HepG2 (cell line): ENCODE measurements around the gene ANKMY2. TPM values are rescaled to one million over a fixed set of nuclear protein-coding genes. Genes with fewer than 3 reads are reported as not detected.

Experiments
- ATAC-seq: fragments of 200-7000 bp; cut with Tn5 transposase; 3 replicates; pipeline ENCODE4 v1.9.1; 2020; ENCODE audit warnings: mild to moderate bottlenecking, moderate library complexity
- BruUV-seq: library from RNA; stranded (reverse); fragments of 400-500 nt; replicated peaks from 2 replicates; lab custom pipeline; 2021; lab: Mats Ljungman, UMichigan
- CTCF ChIA-PET: fragments of 300-600 bp; formaldehyde crosslinking; extraction: SDS; loops from one replicate; lab custom pipeline; 2021; ENCODE audit warnings: low total read pairs, inconsistent platforms, low intra/inter-chr PET ratio; lab: Yijun Ruan, JAX
- POLR2A ChIA-PET: fragments of 350-600 bp; sonication (Branson Sonifier 250); formaldehyde crosslinking; loops from one replicate; lab custom pipeline; 2020; ENCODE audit warnings: antibody characterized with exemption, inconsistent platforms; lab: Yijun Ruan, JAX
- DNase-seq: peaks from one replicate; pipeline ENCODE4 v3.0.0-alpha.2; 2015; ENCODE audit warnings: low spot score
- FAIRE-seq: peaks from 3 replicates; lab custom pipeline; 2011; peaks lifted over from hg19 to GRCh38; lab: Jason Lieb, UNC
- H2AFZ ChIP-seq: one replicate; pipeline ENCODE4 v1.6.1; 2011; ENCODE audit warnings: low read length, inconsistent platforms
- H3K27ac ChIP-seq: fragments of 300-600 bp; 3 replicates; pipeline ENCODE4 v1.8.0; 2011; ENCODE audit warnings: mixed run types, mild to moderate bottlenecking, mixed read lengths, low read length, inconsistent platforms; ENCODE audit not compliant: insufficient read depth; ENCODE audit errors: extremely low read length
- H3K27me3 ChIP-seq, 2 experiments: fragments of 200-600 bp in 1 of 2; 2 replicates in 1 of 2; 3 replicates in 1 of 2; pipeline versions ENCODE4 v1.6.0 to v1.8.0; 2011; ENCODE audit warnings: low read length in 2 of 2, mild to moderate bottlenecking in 2 of 2, moderate library complexity in 2 of 2, inconsistent platforms in 1 of 2; ENCODE audit not compliant: insufficient read depth in 2 of 2, control insufficient read depth in 1 of 2
- H3K36me3 ChIP-seq, 2 experiments: fragments of 200-600 bp in 1 of 2; replicated peaks in 1 of 2; 2 replicates in 1 of 2; 3 replicates in 1 of 2; pipeline versions ENCODE4 v1.5.1 to v1.8.0; 2011; ENCODE audit warnings: low read length in 2 of 2, inconsistent platforms in 1 of 2; ENCODE audit not compliant: insufficient read depth in 2 of 2, control insufficient read depth in 1 of 2
- H3K4me1 ChIP-seq: 2 replicates; pipeline ENCODE4 v1.5.1; 2012; ENCODE audit warnings: low read length, inconsistent platforms; ENCODE audit not compliant: insufficient read depth
- H3K4me2 ChIP-seq: 2 replicates; pipeline ENCODE4 v1.6.0; 2011; ENCODE audit warnings: low read depth, low read length, inconsistent platforms
- H3K4me3 ChIP-seq, 3 experiments: fragments of 200-600 bp in 1 of 3; sonication (generic), shearing (Covaris generic) in 1 of 3; replicated peaks in 1 of 3; 2 replicates each; pipeline ENCODE4 v1.5.1; 2011 to 2016; ENCODE audit warnings: low read length in 3 of 3, inconsistent platforms in 2 of 3, low read depth in 2 of 3, mild to moderate bottlenecking in 2 of 3, control low read depth in 1 of 3, mixed read lengths in 1 of 3; ENCODE audit not compliant: insufficient read depth in 1 of 3
- H3K79me2 ChIP-seq: one replicate; pipeline ENCODE4 v1.6.1; 2011; ENCODE audit warnings: low read length, inconsistent platforms; ENCODE audit not compliant: insufficient read depth
- H3K9ac ChIP-seq: 2 replicates; pipeline ENCODE4 v1.6.0; 2011; ENCODE audit warnings: mild to moderate bottlenecking, low read depth, low read length, inconsistent platforms; ENCODE audit not compliant: insufficient read depth
- H3K9me3 ChIP-seq: 2 replicates; pipeline ENCODE4 v1.5.1; 2012; ENCODE audit warnings: mild to moderate bottlenecking, low read length
- H4K20me1 ChIP-seq: 2 replicates; pipeline ENCODE4 v1.6.0; 2011; ENCODE audit warnings: inconsistent platforms, mild to moderate bottlenecking, low read length, moderate library complexity; ENCODE audit not compliant: insufficient read depth
- AFF4 ChIP-seq: sonication (generic); formaldehyde crosslinking; IDR thresholded peaks from 2 replicates; pipeline ENCODE4 v1.4.0; 2020; ENCODE audit warnings: missing genetic modification reagents
- ARID2 ChIP-seq: sonication (generic); formaldehyde crosslinking; IDR thresholded peaks from 2 replicates; pipeline ENCODE4 v1.8.1; 2022; ENCODE audit warnings: mild to moderate bottlenecking, missing genetic modification reagents, borderline replicate concordance
- NR0B2 ChIP-seq: sonication (generic); formaldehyde crosslinking; IDR thresholded peaks from 2 replicates; pipeline ENCODE4 v1.4.0; 2020; ENCODE audit warnings: mild to moderate bottlenecking, missing genetic modification reagents
- REL ChIP-seq: sonication (generic); formaldehyde crosslinking; conservative IDR thresholded peaks from 2 replicates; pipeline ENCODE4 v1.8.0; 2022; ENCODE audit warnings: mild to moderate bottlenecking, missing genetic modification reagents, moderate library complexity
- SRSF4 ChIP-seq: fragments of 200-400 bp; formaldehyde crosslinking; IDR thresholded peaks from one replicate; pipeline ENCODE4 v1.6.1; 2018; ENCODE audit warnings: mild to moderate bottlenecking, low read depth, low read length, moderate library complexity; ENCODE audit not compliant: poor library complexity, severe bottlenecking
- ZMAT3 ChIP-seq: sonication (generic); formaldehyde crosslinking; conservative IDR thresholded peaks from 2 replicates; pipeline ENCODE4 v1.7.0; 2021; ENCODE audit warnings: missing genetic modification reagents
- ZNF451 ChIP-seq: sonication (generic); formaldehyde crosslinking; IDR thresholded peaks from 2 replicates; pipeline ENCODE4 v1.5.0; 2020; ENCODE audit warnings: mild to moderate bottlenecking, missing genetic modification reagents
- ZNF841 ChIP-seq: sonication (generic); formaldehyde crosslinking; IDR thresholded peaks from 2 replicates; pipeline ENCODE4 v1.8.1; 2023; ENCODE audit warnings: missing genetic modification reagents, borderline replicate concordance
- WGBS: methylation state at CpG from one replicate; pipeline ENCODE4 v1.1.6; 2017; ENCODE audit warnings: low lambda C conversion rate; 5-methylcytosine and 5-hydroxymethylcytosine counted together
- in situ Hi-C: cut with HindIII; loops from 2 replicates; pipeline ENCODE4 v1.10.0; 2017; ENCODE audit warnings: low pct_unique_long_range_greater_than_20kb; ENCODE audit not compliant: extremely low pct_ligation_motif_present
- intact Hi-C: fragments of 100-400 bp; cut with micrococcal nuclease; formaldehyde crosslinking; loops from one replicate; pipeline ENCODE4 v1.10.0; 2022; ENCODE audit not compliant: unreplicated experiment
- polyA plus RNA-seq, 8 experiments: library from polyadenylated mRNA; depleted of rRNA in 3 of 8; stranded (reverse) in 7 of 8; unstranded in 1 of 8; fragments of >200 nt; fragmentation: Illumina TruSeq in 4 of 8; extraction: Trizol in 4 of 8; gene quantifications; 2 replicates each; pipeline versions ENCODE4 v1.2.1 to v1.2.3, GENCODE V29; 2011 to 2016; ENCODE audit warnings: low read depth in 4 of 8, missing spikeins in 1 of 8, mixed read lengths in 1 of 8; ENCODE audit not compliant: insufficient read depth in 1 of 8
- total RNA-seq, 5 experiments: library from RNA; depleted of rRNA; stranded (reverse); fragments of >200 nt; fragmentation: Illumina TruSeq; extraction: Trizol; gene quantifications; 2 replicates each; pipeline ENCODE4 v1.2.3, GENCODE V29; 2016; ENCODE audit warnings: low read depth in 1 of 5
- TF ChIP-seq, protein P1 (sequence below): sonication (generic); formaldehyde crosslinking; IDR thresholded peaks from 2 replicates; pipeline ENCODE4 v1.4.0; 2020; ENCODE audit warnings: missing genetic modification reagents
- TF ChIP-seq, protein P2 (sequence below): sonication (generic); formaldehyde crosslinking; IDR thresholded peaks from 2 replicates; pipeline ENCODE4 v1.5.1; 2020; ENCODE audit warnings: mild to moderate bottlenecking, missing genetic modification reagents, moderate library complexity

Gene ANKMY2
- total and polyA plus RNA-seq, 2 of the 13 experiments (the other 11 are each of a cell fraction or from before 2014, with no cell fraction given), result 12.2 to 21.6 TPM

DNA sequence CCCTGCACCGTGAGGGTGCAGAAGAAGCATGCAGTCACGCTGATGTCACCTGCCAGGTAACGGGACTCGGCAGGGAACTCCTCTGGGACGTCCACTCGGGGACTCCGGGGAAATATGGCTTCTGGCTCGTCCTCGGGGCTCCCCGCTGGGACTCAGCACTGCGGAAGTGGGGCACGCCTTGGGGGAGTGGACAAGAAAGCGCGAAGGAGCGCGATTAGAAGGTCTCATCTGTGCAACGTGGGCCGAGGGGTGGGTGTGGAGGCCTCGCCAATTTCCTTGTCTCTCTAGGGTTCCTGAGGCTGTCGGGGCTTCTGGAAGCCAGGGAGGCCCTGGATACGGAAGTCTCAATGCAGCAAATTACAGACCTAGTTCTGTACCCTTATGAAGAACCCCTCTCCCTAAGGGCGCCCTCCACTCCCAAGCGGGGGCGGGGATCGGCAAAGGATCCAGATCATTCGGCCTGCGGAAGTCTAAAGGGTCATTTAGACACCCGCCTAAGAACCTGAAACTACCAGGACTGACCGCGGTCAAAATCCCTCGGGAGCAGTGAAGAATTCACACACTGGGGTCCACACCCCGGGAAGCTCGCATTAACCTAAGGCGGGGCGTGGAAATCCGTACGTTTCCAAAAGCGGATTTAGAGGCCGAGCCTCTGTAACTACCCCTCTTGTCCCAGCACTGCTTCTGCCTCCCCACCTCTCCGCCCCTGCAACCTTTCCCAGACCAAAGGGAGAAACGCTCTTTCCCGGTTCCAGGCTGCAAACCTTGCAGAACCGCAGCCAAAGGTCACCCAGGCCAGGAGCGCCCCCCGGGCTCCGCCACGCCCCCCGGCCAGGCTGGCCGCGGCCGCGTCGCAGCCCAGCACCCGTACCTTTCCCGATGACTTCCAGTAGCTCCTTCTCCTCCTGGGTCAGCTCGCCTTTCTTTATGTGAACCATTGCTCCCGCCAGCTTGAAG lies 640 bp downstream of the ANKMY2 start:
- Histone ChIP-seq H3K9me3 (no peaks in the 10 kb centered on the region), H3K27me3 (no peaks in the 10 kb centered on the region; a peak in 1 of 5 replicates), H2AFZ (peak overlapping the region; percentile 89), H3K79me2 (peaks cover 66% of the 10 kb centered on the region), H4K20me1 (peaks cover 18% of the 10 kb centered on the region; the same call in 1 of the 2 replicates), H3K9ac (peak overlapping the region; percentile 82), H3K27ac (peak overlapping the region; percentile 86), H3K4me1 (peaks cover 54% of the 10 kb centered on the region), H3K4me2 (peak overlapping the region; percentile 79), H3K36me3 (no peaks in the 10 kb centered on the region; a peak in 2 of 5 replicates), H3K4me3 (peak overlapping the region; percentile 87 to 92 (median 90))
- WGBS, result under 1% methylated on average over 32 of the region's 57 CpGs
- ATAC-seq, result peak; percentile 75
- DNase-seq, result peak; percentile 9
- ChIA-PET POLR2A (interaction anchor here (0.7 to 1.8 kb wide), 9 partner anchors 8 to 224 kb away, joined by 3 to 8 read pairs (median 4); no protein-coding TSS in a partner anchor), CTCF (no interaction called here)
- FAIRE-seq, result no peak
- in situ Hi-C loops (no loop called here), intact Hi-C loops (no loop called here)
- BruUV-seq, result TSS peak; percentile 57
- no peak for TF ChIP-seq ZMAT3 (CRISPR knock-in tag)
- no peak for TF ChIP-seq ZNF841 (CRISPR knock-in tag)
- no peak for TF ChIP-seq SRSF4
- TF ChIP-seq, protein P1, sequence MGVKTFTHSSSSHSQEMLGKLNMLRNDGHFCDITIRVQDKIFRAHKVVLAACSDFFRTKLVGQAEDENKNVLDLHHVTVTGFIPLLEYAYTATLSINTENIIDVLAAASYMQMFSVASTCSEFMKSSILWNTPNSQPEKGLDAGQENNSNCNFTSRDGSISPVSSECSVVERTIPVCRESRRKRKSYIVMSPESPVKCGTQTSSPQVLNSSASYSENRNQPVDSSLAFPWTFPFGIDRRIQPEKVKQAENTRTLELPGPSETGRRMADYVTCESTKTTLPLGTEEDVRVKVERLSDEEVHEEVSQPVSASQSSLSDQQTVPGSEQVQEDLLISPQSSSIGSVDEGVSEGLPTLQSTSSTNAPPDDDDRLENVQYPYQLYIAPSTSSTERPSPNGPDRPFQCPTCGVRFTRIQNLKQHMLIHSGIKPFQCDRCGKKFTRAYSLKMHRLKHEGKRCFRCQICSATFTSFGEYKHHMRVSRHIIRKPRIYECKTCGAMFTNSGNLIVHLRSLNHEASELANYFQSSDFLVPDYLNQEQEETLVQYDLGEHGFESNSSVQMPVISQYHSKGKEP, result no peak
- no peak for TF ChIP-seq AFF4
- TF ChIP-seq REL (CRISPR knock-in tag), result 0 out of 2 replicates have a peak, but pooled peaks have one; percentile 54
- peak; percentile 43; the same call in 1 of the 2 replicates for TF ChIP-seq NR0B2 (CRISPR knock-in tag)
- 0 out of 2 replicates have a peak, but pooled peaks have one; percentile 30 for TF ChIP-seq ZNF451 (CRISPR knock-in tag)
- TF ChIP-seq ARID2 (CRISPR knock-in tag), result peak; percentile 24; the same call in 1 of the 2 replicates
- TF ChIP-seq, protein P2, sequence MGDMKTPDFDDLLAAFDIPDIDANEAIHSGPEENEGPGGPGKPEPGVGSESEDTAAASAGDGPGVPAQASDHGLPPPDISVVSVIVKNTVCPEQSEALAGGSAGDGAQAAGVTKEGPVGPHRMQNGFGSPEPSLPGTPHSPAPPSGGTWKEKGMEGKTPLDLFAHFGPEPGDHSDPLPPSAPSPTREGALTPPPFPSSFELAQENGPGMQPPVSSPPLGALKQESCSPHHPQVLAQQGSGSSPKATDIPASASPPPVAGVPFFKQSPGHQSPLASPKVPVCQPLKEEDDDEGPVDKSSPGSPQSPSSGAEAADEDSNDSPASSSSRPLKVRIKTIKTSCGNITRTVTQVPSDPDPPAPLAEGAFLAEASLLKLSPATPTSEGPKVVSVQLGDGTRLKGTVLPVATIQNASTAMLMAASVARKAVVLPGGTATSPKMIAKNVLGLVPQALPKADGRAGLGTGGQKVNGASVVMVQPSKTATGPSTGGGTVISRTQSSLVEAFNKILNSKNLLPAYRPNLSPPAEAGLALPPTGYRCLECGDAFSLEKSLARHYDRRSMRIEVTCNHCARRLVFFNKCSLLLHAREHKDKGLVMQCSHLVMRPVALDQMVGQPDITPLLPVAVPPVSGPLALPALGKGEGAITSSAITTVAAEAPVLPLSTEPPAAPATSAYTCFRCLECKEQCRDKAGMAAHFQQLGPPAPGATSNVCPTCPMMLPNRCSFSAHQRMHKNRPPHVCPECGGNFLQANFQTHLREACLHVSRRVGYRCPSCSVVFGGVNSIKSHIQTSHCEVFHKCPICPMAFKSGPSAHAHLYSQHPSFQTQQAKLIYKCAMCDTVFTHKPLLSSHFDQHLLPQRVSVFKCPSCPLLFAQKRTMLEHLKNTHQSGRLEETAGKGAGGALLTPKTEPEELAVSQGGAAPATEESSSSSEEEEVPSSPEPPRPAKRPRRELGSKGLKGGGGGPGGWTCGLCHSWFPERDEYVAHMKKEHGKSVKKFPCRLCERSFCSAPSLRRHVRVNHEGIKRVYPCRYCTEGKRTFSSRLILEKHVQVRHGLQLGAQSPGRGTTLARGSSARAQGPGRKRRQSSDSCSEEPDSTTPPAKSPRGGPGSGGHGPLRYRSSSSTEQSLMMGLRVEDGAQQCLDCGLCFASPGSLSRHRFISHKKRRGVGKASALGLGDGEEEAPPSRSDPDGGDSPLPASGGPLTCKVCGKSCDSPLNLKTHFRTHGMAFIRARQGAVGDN, result peak; percentile 50
